Tibial nerve (tissue), 4 donors: ENCODE results near the gene TDP1. TPM values are rescaled to one million over a fixed set of nuclear protein-coding genes. Genes with fewer than 3 reads are reported as not detected.

Experiments used
- DNase-seq, 2 donors: peaks; one replicate each; pipeline ENCODE4 v3.0.0-alpha.2; 2019; ENCODE audit warnings: low spot score in 2 of 2
- H3K27ac ChIP-seq, 4 donors: fragments of 200-600 bp; sonication (generic) in 3 of 4; one replicate each; pipeline ENCODE4 v1.5.1; 2017 to 2019; ENCODE audit warnings: mild to moderate bottlenecking in 1 of 4
- H3K27me3 ChIP-seq, 2 donors: fragments of 200-600 bp; sonication (generic) in 1 of 2; one replicate each; pipeline versions ENCODE4 v1.5.1 to v1.6.0; 2017 to 2019
- H3K36me3 ChIP-seq, 3 donors: fragments of 200-600 bp; sonication (generic); one replicate each; pipeline ENCODE4 v1.5.1; 2018 to 2019
- H3K4me1 ChIP-seq, 4 donors: fragments of 200-600 bp; sonication (generic) in 3 of 4; one replicate each; pipeline ENCODE4 v1.5.1; 2017 to 2019
- H3K4me3 ChIP-seq, 4 donors: fragments of 200-600 bp; sonication (generic) in 3 of 4; one replicate each; pipeline ENCODE4 v1.5.1; 2017 to 2019; ENCODE audit warnings: mild to moderate bottlenecking in 1 of 4, moderate library complexity in 1 of 4
- H3K9me3 ChIP-seq, 4 donors: fragments of 200-600 bp; sonication (generic) in 3 of 4; one replicate each; pipeline ENCODE4 v1.5.1; 2017 to 2019
- CTCF ChIP-seq, 5 experiments: fragments of 200-600 bp in 3 of 5; fragments of 450-650 bp in 2 of 5; sonication (generic) in 3 of 5; IDR thresholded peaks; one replicate each; pipeline ENCODE4 v1.5.1; 2016 to 2019; ENCODE audit warnings: antibody characterized with exemption in 5 of 5, mild to moderate bottlenecking in 3 of 5, moderate library complexity in 2 of 5
- EP300 ChIP-seq, 2 donors: sonication (generic); formaldehyde crosslinking; IDR thresholded peaks; one replicate each; pipeline ENCODE4 v1.6.1; 2017; ENCODE audit warnings: antibody characterized with exemption in 2 of 2, mild to moderate bottlenecking in 1 of 2
- POLR2A ChIP-seq, 2 donors: fragments of 450-650 bp; IDR thresholded peaks; one replicate each; pipeline ENCODE4 v1.6.1; 2017; ENCODE audit warnings: antibody characterized with exemption in 2 of 2, mild to moderate bottlenecking in 2 of 2, moderate library complexity in 2 of 2
- WGBS, 2 donors: methylation state at CpG; one replicate each; pipeline ENCODE4 v1.1.5; 2018; 5-methylcytosine and 5-hydroxymethylcytosine counted together
- total RNA-seq, 4 donors: library from RNA; depleted of rRNA; stranded (reverse); fragments of >200 nt; gene quantifications; one replicate each; pipeline ENCODE4 v1.1.0, GENCODE V29; 2016

Gene TDP1
- total RNA-seq, 4 donors from 2014 or later = 5.9 to 9.0 (median 6.5) TPM

- Histone ChIP-seq H3K4me3 (no peak overlapping the region), H3K27ac (peak overlapping the region in 1 of 4 donors; percentile 33)
- WGBS, 2 donors = 16 to 18% methylated on average over 6 of the region's 6 CpGs
Observed at GRCh38 chr14:89915114-89915878, 40.4 kb upstream of the TDP1 start.

GRCh38 chr14:89918721-89919120 lies 37.0 kb upstream of the TDP1 start:
- 77 to 86% methylated on average over 2 of the region's 2 CpGs for WGBS, 2 donors
- no peak for DNase-seq
- no peak overlapping the region for H3K27ac ChIP-seq
- no peaks in the 10 kb centered on the region for H3K9me3 ChIP-seq
- H3K36me3 ChIP-seq = no peaks in the 10 kb centered on the region
- no peak overlapping the region for H3K4me3 ChIP-seq
- peaks cover 0 to 5% (median 0%) of the 10 kb centered on the region in 4 donors for H3K4me1 ChIP-seq
- TF ChIP-seq EP300 (IDR thresholded peaks at IDR 0.05) (no peak), CTCF (IDR thresholded peaks at IDR 0.05) (no peak), POLR2A (IDR thresholded peaks at IDR 0.05) (no peak)
- no peaks in the 10 kb centered on the region for H3K27me3 ChIP-seq

More at GRCh38 chr14:89915114-89915878, 40.4 kb upstream of the TDP1 start:
- TF ChIP-seq POLR2A (IDR thresholded peaks at IDR 0.05) (no peak), EP300 (IDR thresholded peaks at IDR 0.05) (no peak), CTCF (IDR thresholded peaks at IDR 0.05) (peak; percentile 84 to 95 (median 87))
- Histone ChIP-seq H3K9me3 (no peaks in the 10 kb centered on the region), H3K4me1 (peaks cover 0 to 31% (median 0%) of the 10 kb centered on the region in 4 donors), H3K27me3 (no peaks in the 10 kb centered on the region), H3K36me3 (no peaks in the 10 kb centered on the region)
- DNase-seq = peak; percentile 53 to 82

GRCh38 chr14:89920056-89920455 lies 35.7 kb upstream of the TDP1 start:
- H3K36me3 ChIP-seq = no peaks in the 10 kb centered on the region
- H3K27ac ChIP-seq = peak overlapping the region in 2 of 4 donors; percentile 73 to 86
- H3K4me3 ChIP-seq = no peak overlapping the region
- TF ChIP-seq EP300 (IDR thresholded peaks at IDR 0.05) (no peak), CTCF (IDR thresholded peaks at IDR 0.05) (no peak), POLR2A (IDR thresholded peaks at IDR 0.05) (no peak)
- H3K4me1 ChIP-seq = peaks cover 0 to 6% (median 0%) of the 10 kb centered on the region in 4 donors
- no peaks in the 10 kb centered on the region for H3K27me3 ChIP-seq
- no peaks in the 10 kb centered on the region for H3K9me3 ChIP-seq
- 85 to 91% methylated on average over 2 of the region's 2 CpGs for WGBS, 2 donors
- DNase-seq = no peak

- WGBS, 2 donors = 76 to 86% methylated on average over 3 of the region's 3 CpGs
- Histone ChIP-seq H3K9me3 (no peaks in the 10 kb centered on the region), H3K36me3 (no peaks in the 10 kb centered on the region), H3K27me3 (no peaks in the 10 kb centered on the region), H3K4me1 (peaks cover 0 to 5% (median 0%) of the 10 kb centered on the region in 4 donors), H3K4me3 (no peak overlapping the region), H3K27ac (peak overlapping the region in 2 of 4 donors; percentile 73 to 86)
- TF ChIP-seq POLR2A (IDR thresholded peaks at IDR 0.05) (no peak), EP300 (IDR thresholded peaks at IDR 0.05) (no peak), CTCF (IDR thresholded peaks at IDR 0.05) (no peak)
- no peak for DNase-seq
Observed at GRCh38 chr14:89921346-89921745, 34.4 kb upstream of the TDP1 start.
